Measurements from ENCODE around the gene RNF181. TPM values are rescaled to one million over a fixed set of nuclear protein-coding genes. Genes with fewer than 3 reads are reported as not detected.
A peak's percentile ranks its signal among the peaks of the same experiment; 100 is the strongest.

Gene RNF181
- total RNA-seq, 1 donor: 146 TPM

DNA sequence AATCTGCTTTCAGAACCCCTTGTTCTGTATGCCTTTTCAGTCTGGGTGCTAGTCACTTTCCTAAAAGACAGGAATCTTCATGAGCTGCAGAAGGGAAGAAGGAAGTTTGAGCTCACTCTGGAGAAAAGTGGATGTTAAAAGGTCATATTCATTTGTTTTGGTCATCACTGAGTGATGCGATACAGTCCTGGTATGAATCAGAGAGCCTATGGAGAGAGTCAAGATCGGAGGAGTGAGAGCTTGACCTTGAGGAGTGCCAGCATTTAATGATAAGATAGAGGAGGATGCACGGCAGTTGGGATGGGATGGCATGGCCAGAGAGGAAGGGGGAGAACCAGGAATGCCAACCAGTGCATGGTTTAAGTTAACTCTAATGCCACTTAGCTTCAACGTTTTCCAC lies 40.1 kb downstream of the RNF181 start:
- DNase-seq (ENCODE audit: insufficient read length, low spot score, missing footprints): peak; percentile 83
- Histone ChIP-seq H3K36me3 (ENCODE audit: insufficient read depth, low read length) (peaks cover 79% of the 10 kb centered on the region), H2AFZ (ENCODE audit: low read length) (no peak overlapping the region), H3K79me2 (ENCODE audit: insufficient read depth, low read length) (peaks cover 19% of the 10 kb centered on the region), H4K20me1 (ENCODE audit: insufficient read depth, low read length) (peaks cover 5% of the 10 kb centered on the region), H3K4me1 (ENCODE audit: insufficient read depth, low read length) (peaks cover 4% of the 10 kb centered on the region), H3K4me2 (ENCODE audit: insufficient read depth, low read length) (no peak overlapping the region), H3K27me3 (ENCODE audit: insufficient read depth, low read length) (no peaks in the 10 kb centered on the region), H3K9me3 (ENCODE audit: low read depth, low read length) (no peaks in the 10 kb centered on the region), H3K4me3 (ENCODE audit: insufficient read depth, low read length) (no peak overlapping the region), H3K27ac (ENCODE audit: low read depth, low read length) (peak overlapping the region; percentile 13)
- TF ChIP-seq CTCF (IDR thresholded peaks at IDR 0.05; ENCODE audit: extremely low read depth, low read depth, low read length): no peak

DNA sequence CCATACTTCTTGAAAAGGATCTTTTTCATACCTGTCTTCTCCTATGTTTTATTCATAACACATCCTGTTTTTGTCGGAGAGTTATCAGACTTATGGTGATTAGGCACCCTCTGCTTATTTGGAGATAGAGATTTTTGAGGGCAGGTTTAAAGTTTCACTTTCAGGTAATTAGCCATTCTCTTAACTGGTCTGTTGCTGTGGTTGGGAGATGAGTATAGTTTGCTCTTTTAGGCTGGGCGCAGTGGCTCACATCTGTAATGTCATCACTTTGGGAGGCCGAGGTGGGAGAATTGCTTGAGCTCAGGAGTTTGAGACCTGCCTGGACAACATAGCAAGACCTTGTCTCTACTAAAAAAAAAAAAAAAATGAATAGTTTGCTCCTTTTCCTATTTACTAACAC lies 47.2 kb downstream of the RNF181 start:
- Histone ChIP-seq H3K4me3 (ENCODE audit: insufficient read depth, low read length) (no peak overlapping the region), H4K20me1 (ENCODE audit: insufficient read depth, low read length) (no peaks in the 10 kb centered on the region), H3K79me2 (ENCODE audit: insufficient read depth, low read length) (peaks cover 3% of the 10 kb centered on the region), H3K27ac (ENCODE audit: low read depth, low read length) (no peak overlapping the region), H3K4me2 (ENCODE audit: insufficient read depth, low read length) (no peak overlapping the region), H3K36me3 (ENCODE audit: insufficient read depth, low read length) (peaks cover 88% of the 10 kb centered on the region), H3K27me3 (ENCODE audit: insufficient read depth, low read length) (no peaks in the 10 kb centered on the region), H3K9me3 (ENCODE audit: low read depth, low read length) (no peaks in the 10 kb centered on the region), H2AFZ (ENCODE audit: low read length) (no peak overlapping the region), H3K4me1 (ENCODE audit: insufficient read depth, low read length) (no peaks in the 10 kb centered on the region)
- TF ChIP-seq CTCF (IDR thresholded peaks at IDR 0.05; ENCODE audit: extremely low read depth, low read depth, low read length): no peak
- DNase-seq (ENCODE audit: insufficient read length, low spot score, missing footprints): no peak

DNA sequence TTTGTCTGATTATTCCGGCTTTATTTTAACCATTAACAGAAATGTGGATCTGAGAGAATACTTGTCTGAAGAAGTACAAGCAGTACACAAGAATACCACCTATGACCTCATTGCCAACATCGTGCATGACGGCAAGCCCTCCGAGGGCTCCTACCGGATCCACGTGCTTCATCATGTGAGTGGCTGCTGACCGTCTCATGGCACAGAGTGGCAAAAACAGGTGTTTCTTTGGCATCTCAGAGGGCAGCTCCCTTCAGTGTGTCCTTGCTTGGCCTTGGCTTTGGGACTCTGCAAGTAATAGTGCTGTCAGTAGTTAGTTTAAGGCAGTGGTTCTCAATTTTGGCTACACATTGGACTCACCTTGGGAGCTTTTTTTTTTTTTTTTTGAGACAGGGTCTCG lies 49.4 kb downstream of the RNF181 start:
- Histone ChIP-seq H3K4me2 (ENCODE audit: insufficient read depth, low read length) (no peak overlapping the region), H4K20me1 (ENCODE audit: insufficient read depth, low read length) (no peaks in the 10 kb centered on the region), H3K4me1 (ENCODE audit: insufficient read depth, low read length) (peaks cover 17% of the 10 kb centered on the region), H3K36me3 (ENCODE audit: insufficient read depth, low read length) (peaks cover 85% of the 10 kb centered on the region), H3K79me2 (ENCODE audit: insufficient read depth, low read length) (no peaks in the 10 kb centered on the region), H3K4me3 (ENCODE audit: insufficient read depth, low read length) (no peak overlapping the region), H3K27me3 (ENCODE audit: insufficient read depth, low read length) (no peaks in the 10 kb centered on the region), H3K9me3 (ENCODE audit: low read depth, low read length) (no peaks in the 10 kb centered on the region), H2AFZ (ENCODE audit: low read length) (no peak overlapping the region), H3K27ac (ENCODE audit: low read depth, low read length) (no peak overlapping the region)
- no peak for TF ChIP-seq CTCF (IDR thresholded peaks at IDR 0.05; ENCODE audit: extremely low read depth, low read depth, low read length)
- DNase-seq (ENCODE audit: insufficient read length, low spot score, missing footprints): no peak

DNA sequence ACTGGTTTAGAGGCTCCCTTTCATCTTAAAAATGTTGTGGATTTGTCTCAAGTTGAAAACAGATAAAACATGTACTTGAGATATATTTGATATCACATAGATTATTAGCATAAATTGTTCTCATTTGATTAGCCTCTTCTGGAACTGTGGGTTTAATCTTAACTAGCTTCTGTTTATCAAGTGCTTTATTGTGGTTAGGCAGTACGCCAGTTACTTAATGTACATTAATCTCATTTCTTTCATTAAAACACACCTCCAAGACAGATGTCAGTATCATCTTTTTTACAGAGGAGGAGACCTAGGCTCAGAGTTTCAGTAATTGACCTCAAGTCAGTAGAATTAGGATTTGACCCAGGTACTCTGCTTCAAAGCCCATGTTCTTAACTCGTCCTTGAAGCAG lies 50.6 kb downstream of the RNF181 start:
- no peak overlapping the region for H3K4me2 ChIP-seq (ENCODE audit: insufficient read depth, low read length)
- H3K4me1 ChIP-seq (ENCODE audit: insufficient read depth, low read length): peaks cover 20% of the 10 kb centered on the region
- H3K27ac ChIP-seq (ENCODE audit: low read depth, low read length): no peak overlapping the region
- TF ChIP-seq CTCF (IDR thresholded peaks at IDR 0.05; ENCODE audit: extremely low read depth, low read depth, low read length): no peak
- no peaks in the 10 kb centered on the region for H3K9me3 ChIP-seq (ENCODE audit: low read depth, low read length)
- H3K4me3 ChIP-seq (ENCODE audit: insufficient read depth, low read length): no peak overlapping the region
- H3K79me2 ChIP-seq (ENCODE audit: insufficient read depth, low read length): no peaks in the 10 kb centered on the region
- H3K27me3 ChIP-seq (ENCODE audit: insufficient read depth, low read length): no peaks in the 10 kb centered on the region
- peaks cover 82% of the 10 kb centered on the region for H3K36me3 ChIP-seq (ENCODE audit: insufficient read depth, low read length)
- no peak for DNase-seq (ENCODE audit: insufficient read length, low spot score, missing footprints)
- no peak overlapping the region for H2AFZ ChIP-seq (ENCODE audit: low read length)
- H4K20me1 ChIP-seq (ENCODE audit: insufficient read depth, low read length): no peaks in the 10 kb centered on the region

Small RNA genes lying within 50 kb of the gene (small RNA-seq; reads per million reads assigned to genes)
- not detected for gene RN7SL126P

Other genes with a start within 250 kb of the RNF181 start
- 41.6 and 62.5 TPM in 2 replicates for gene RETSAT, start 241.2 kb upstream of the RNF181 start, total RNA-seq
- gene ELMOD3, start 241.0 kb upstream of the RNF181 start, total RNA-seq: 20.9 and 22.1 TPM in 2 replicates
- gene CAPG, start 185.4 kb upstream of the RNF181 start, total RNA-seq: 97.2 and 140 TPM in 2 replicates
- gene SH2D6, start 177.0 kb upstream of the RNF181 start, total RNA-seq: under 0.01 TPM in 1 of 2 replicates, not detected in the other
- gene MAT2A, start 56.6 kb upstream of the RNF181 start, total RNA-seq: 124 and 142 TPM in 2 replicates
- gene GGCX, start 34.3 kb upstream of the RNF181 start, total RNA-seq: 40.9 and 52.5 TPM in 2 replicates
- gene VAMP8, start 18.2 kb upstream of the RNF181 start, total RNA-seq: 2.1 and 2.5 TPM in 2 replicates
- 21.8 and 27.1 TPM in 2 replicates for gene VAMP5, start 11.3 kb upstream of the RNF181 start, total RNA-seq
- 17.7 and 20.6 TPM in 2 replicates for gene TMEM150A, start 7.0 kb downstream of the RNF181 start, total RNA-seq
- 23.9 and 30.9 TPM in 2 replicates for gene C2orf68, start 16.3 kb downstream of the RNF181 start, total RNA-seq
- 34.8 and 36.9 TPM in 2 replicates for gene USP39, start 20.4 kb downstream of the RNF181 start, total RNA-seq
- not detected in 2 replicates for gene SFTPB, start 72.5 kb downstream of the RNF181 start, total RNA-seq
- gene GNLY, start 98.6 kb downstream of the RNF181 start, total RNA-seq: not detected in 2 replicates
- gene ATOH8, start 158.2 kb downstream of the RNF181 start, total RNA-seq: 18.6 and 35.1 TPM in 2 replicates

Data from osteoblast (primary cell).